ENCODE data around the gene SETD2. TPM values are rescaled to one million over a fixed set of nuclear protein-coding genes. Genes with fewer than 3 reads are reported as not detected.

The SETD2 gene
- polyA plus RNA-seq, 4 donors = 15.9 to 38.3 (median 18.7) TPM

GRCh38 chr3:46968783-46969428 lies 195.0 kb downstream of the SETD2 start:
- DNase-seq = peak; percentile 51 to 62

GRCh38 chr3:46966811-46967210 lies 197.1 kb downstream of the SETD2 start:
- no peaks in the 10 kb centered on the region for H3K27me3 ChIP-seq (ENCODE audit: control insufficient read depth in 3 of 3, insufficient read depth in 3 of 3, low read length in 3 of 3)
- no peak overlapping the region for H3K4me3 ChIP-seq (ENCODE audit: low read depth in 1 of 3, low read length in 3 of 3)
- 63 to 74% (median 70%) methylated on average over 5 of the region's 5 CpGs for WGBS, 3 donors
- no peak overlapping the region for H3K27ac ChIP-seq (ENCODE audit: low read depth in 1 of 3, low read length in 2 of 3)
- peaks cover 15 to 55% (median 19%) of the 10 kb centered on the region in 3 donors for H3K4me1 ChIP-seq (ENCODE audit: control insufficient read depth in 3 of 3, insufficient read depth in 2 of 3, low read depth in 1 of 3, low read length in 2 of 3)
- peaks cover 0 to 54% (median 0%) of the 10 kb centered on the region in 3 donors for H3K36me3 ChIP-seq (ENCODE audit: control insufficient read depth in 3 of 3, insufficient read depth in 2 of 3, low read depth in 1 of 3, low read length in 3 of 3)
- no peak for DNase-seq
- no peak for FAIRE-seq
- no peaks in the 10 kb centered on the region for H3K9me3 ChIP-seq (ENCODE audit: control insufficient read depth in 2 of 2, insufficient read depth in 1 of 2, low read depth in 1 of 2, low read length in 1 of 2)

More at GRCh38 chr3:46968783-46969428, 195.0 kb downstream of the SETD2 start:
- H3K4me1 ChIP-seq (ENCODE audit: control insufficient read depth in 3 of 3, insufficient read depth in 2 of 3, low read depth in 1 of 3, low read length in 2 of 3) = peaks cover 18 to 55% (median 19%) of the 10 kb centered on the region in 3 donors
- peaks cover 0 to 54% (median 0%) of the 10 kb centered on the region in 3 donors for H3K36me3 ChIP-seq (ENCODE audit: control insufficient read depth in 3 of 3, insufficient read depth in 2 of 3, low read depth in 1 of 3, low read length in 3 of 3)
- WGBS, 3 donors = 34 to 55% (median 38%) methylated on average over 9 of the region's 9 CpGs
- no peak overlapping the region for H3K4me3 ChIP-seq (ENCODE audit: low read depth in 1 of 3, low read length in 3 of 3)
- no peaks in the 10 kb centered on the region for H3K27me3 ChIP-seq (ENCODE audit: control insufficient read depth in 3 of 3, insufficient read depth in 3 of 3, low read length in 3 of 3)
- peak overlapping the region in 2 of 3 donors; percentile 42 to 48 for H3K27ac ChIP-seq (ENCODE audit: low read depth in 1 of 3, low read length in 2 of 3)
- FAIRE-seq = no peak
- H3K9me3 ChIP-seq (ENCODE audit: control insufficient read depth in 2 of 2, insufficient read depth in 1 of 2, low read depth in 1 of 2, low read length in 1 of 2) = no peaks in the 10 kb centered on the region

Other genes starting within 250 kb of the SETD2 start
- gene CCDC12, start 187.4 kb downstream of the SETD2 start, polyA plus RNA-seq = 10 to 100 TPM; 59.7 to 84.5 (median 76.0) TPM
- gene NBEAL2, start 184.4 kb downstream of the SETD2 start, polyA plus RNA-seq = 10 to 100 TPM; 32.7 to 55.9 (median 44.5) TPM
- gene KIF9, start 118.7 kb upstream of the SETD2 start, polyA plus RNA-seq = 10 to 100 TPM in 2 of 4 donors, 1 to 10 TPM in 2; 8.5 to 19.3 (median 9.9) TPM
- 10 to 100 TPM in 3 of 4 donors, 1 to 10 TPM in 1; 8.8 to 23.3 (median 17.6) TPM for gene KLHL18, start 118.8 kb upstream of the SETD2 start, polyA plus RNA-seq
- gene PTPN23, start 216.9 kb upstream of the SETD2 start, polyA plus RNA-seq = 10 to 100 TPM; 10.3 to 34.3 (median 13.9) TPM